GM18867 (cell line): ENCODE results near the gene CCR5AS.
"Not testable (repeated sequence)": the region's sequence is repeated elsewhere in the genome, so short reads cannot be mapped to it uniquely, and the experiment has no call there.

Source experiments
- ATAC-seq: cut with Tn5 transposase; IDR thresholded peaks from one replicate; pipeline ENCODE4 v1.9.1; 2021; ENCODE audit warnings: mild to moderate bottlenecking, moderate library complexity; ENCODE audit not compliant: unreplicated experiment

CCR5AS gene

GRCh38 chr3:46406788-46407611, at the start of gene CCR5AS, which contains the start of gene CCRL2:
CCR5AS (minus strand) TSS chr3:46407066.
CCRL2 (plus strand) TSS chr3:46407259; CDS start chr3:46408080, 821 bp downstream.
- peak; percentile 44 for ATAC-seq

GRCh38 chr3:46456118-46456517, 49.3 kb upstream of the CCR5AS start:
- no peak for ATAC-seq

- ATAC-seq = no peak
These were observed 48.6 kb upstream of the CCR5AS start for GRCh38 chr3:46455231-46456115.

GRCh38 chr3:46454606-46455005, 47.7 kb upstream of the CCR5AS start:
- no peak for ATAC-seq

- ATAC-seq = no peak
These were observed 47.3 kb upstream of the CCR5AS start for GRCh38 chr3:46454209-46454595.

GRCh38 chr3:46453526-46454208, 46.8 kb upstream of the CCR5AS start:
- no peak for ATAC-seq

- ATAC-seq = no peak
These were observed 43.1 kb upstream of the CCR5AS start for GRCh38 chr3:46449755-46450552.

GRCh38 chr3:46448721-46449120, 41.9 kb upstream of the CCR5AS start:
- no peak for ATAC-seq

GRCh38 chr3:46447228-46447985, 40.5 kb upstream of the CCR5AS start:
- no peak for ATAC-seq

GRCh38 chr3:46442576-46443530, 36.0 kb upstream of the CCR5AS start:
- ATAC-seq = no peak

- peak; percentile 70 for ATAC-seq
These were observed 33.8 kb upstream of the CCR5AS start for GRCh38 chr3:46440531-46441294.

GRCh38 chr3:46438831-46439230, 32.0 kb upstream of the CCR5AS start:
- ATAC-seq = no peak

GRCh38 chr3:46435081-46435726, 28.3 kb upstream of the CCR5AS start:
- ATAC-seq = no peak

- ATAC-seq = no peak
These were observed 27.0 kb upstream of the CCR5AS start for GRCh38 chr3:46433841-46434240.

- not testable (repeated sequence) for ATAC-seq
These were observed 26.3 kb upstream of the CCR5AS start for GRCh38 chr3:46433118-46433517.

GRCh38 chr3:46431905-46432304, 25.0 kb upstream of the CCR5AS start:
- not testable (repeated sequence) for ATAC-seq

- ATAC-seq = not testable (repeated sequence)
These were observed 24.0 kb upstream of the CCR5AS start for GRCh38 chr3:46430879-46431278.
